NCI-H526 (cell line): Measurements from ENCODE around the gene SLC9A9.
A peak's percentile ranks its signal among the peaks of the same experiment; 100 is the strongest.

Experiments used
- DNase-seq, 2 experiments: peaks; one replicate each; lab custom pipeline; 2025; lab: John Stamatoyannopoulos, UW

SLC9A9 gene

GRCh38 chr3:143693506-143693905, 154.8 kb downstream of the SLC9A9 start:
- DNase-seq = no peak

- no peak for DNase-seq
Observed at GRCh38 chr3:143686638-143687197, 161.6 kb downstream of the SLC9A9 start.

GRCh38 chr3:143685491-143685890, 162.8 kb downstream of the SLC9A9 start:
- DNase-seq = no peak

GRCh38 chr3:143677430-143677829, 170.8 kb downstream of the SLC9A9 start:
- DNase-seq = no peak

GRCh38 chr3:143676747-143677146, 171.5 kb downstream of the SLC9A9 start:
- DNase-seq = no peak

GRCh38 chr3:143676021-143676420, 172.2 kb downstream of the SLC9A9 start:
- DNase-seq = no peak

- peak; percentile 63 to 84 for DNase-seq
Observed at GRCh38 chr3:143674100-143674968, 173.9 kb downstream of the SLC9A9 start.

GRCh38 chr3:143672396-143673165, 175.7 kb downstream of the SLC9A9 start:
- DNase-seq = no peak

GRCh38 chr3:143671626-143672025, 176.6 kb downstream of the SLC9A9 start:
- no peak for DNase-seq

GRCh38 chr3:143668924-143669790, 179.1 kb downstream of the SLC9A9 start:
- no peak for DNase-seq

- no peak for DNase-seq
Observed at GRCh38 chr3:143668385-143668784, 179.9 kb downstream of the SLC9A9 start.

GRCh38 chr3:143661677-143662076, 186.6 kb downstream of the SLC9A9 start:
- no peak for DNase-seq

GRCh38 chr3:143658861-143659260, 189.4 kb downstream of the SLC9A9 start:
- DNase-seq = no peak

GRCh38 chr3:143658116-143658515, 190.2 kb downstream of the SLC9A9 start:
- no peak for DNase-seq

GRCh38 chr3:143657391-143657790, 190.9 kb downstream of the SLC9A9 start:
- no peak for DNase-seq

- DNase-seq = no peak
Observed at GRCh38 chr3:143654906-143655305, 193.4 kb downstream of the SLC9A9 start.

GRCh38 chr3:143653935-143654334, 194.3 kb downstream of the SLC9A9 start:
- no peak for DNase-seq

GRCh38 chr3:143653493-143653892, 194.8 kb downstream of the SLC9A9 start:
- no peak for DNase-seq

- DNase-seq = no peak
Observed at GRCh38 chr3:143652118-143652517, 196.2 kb downstream of the SLC9A9 start.

GRCh38 chr3:143650827-143651226, 197.4 kb downstream of the SLC9A9 start:
- DNase-seq = no peak

GRCh38 chr3:143650120-143650519, 198.1 kb downstream of the SLC9A9 start:
- DNase-seq = peak; percentile 81

- peak in 1 of 2 experiments; percentile 11 for DNase-seq
Observed at GRCh38 chr3:143648708-143649107, 199.6 kb downstream of the SLC9A9 start.
